ENCODE measurements around the gene CCT5. TPM values are rescaled to one million over a fixed set of nuclear protein-coding genes. Genes with fewer than 3 reads are reported as not detected.
A peak's percentile ranks its signal among the peaks of the same experiment; 100 is the strongest.

CCT5 gene
- total and polyA plus RNA-seq, 8 donors: 18.5 to 201 (median 112) TPM

DNA sequence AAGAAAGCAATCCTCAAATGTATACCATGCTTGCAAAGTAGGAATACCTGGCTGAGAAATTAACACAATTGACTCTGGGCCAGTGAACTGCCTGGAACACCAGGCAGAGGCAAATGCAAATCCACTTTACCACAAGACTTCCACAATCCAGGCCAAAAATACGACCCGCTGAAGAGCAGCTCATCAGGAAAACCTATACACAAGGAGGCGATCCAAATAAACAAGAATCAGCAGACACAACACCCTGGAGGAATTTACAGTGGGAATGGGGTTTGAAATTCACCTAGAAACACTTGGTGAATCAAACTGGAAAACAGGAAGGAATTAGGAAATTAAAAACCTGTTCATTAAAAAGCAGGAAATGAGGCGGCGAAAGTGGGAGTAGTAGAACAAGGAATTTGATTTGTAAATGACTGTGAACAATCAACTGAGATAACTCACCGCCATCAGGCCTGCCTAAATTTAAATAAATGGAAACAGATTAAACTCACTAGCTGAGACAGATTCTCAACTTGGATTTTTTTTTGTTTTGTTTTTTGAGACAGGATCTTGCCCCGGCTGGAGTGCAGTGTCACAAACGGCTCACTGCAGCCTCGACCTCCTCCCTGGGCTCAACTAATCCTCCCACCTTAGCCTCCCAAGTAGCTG lies 41.7 kb downstream of the CCT5 start:
- intact Hi-C loops (cut with DNase I; ENCODE audit: low total_unique reads): no loop called here
- Histone ChIP-seq H3K9me3 (no peaks in the 10 kb centered on the region), H3K27ac (peak overlapping the region; percentile 50 to 79 (median 64)), H3K4me1 (peaks cover 0 to 26% (median 19%) of the 10 kb centered on the region in 4 donors), H3K27me3 (no peaks in the 10 kb centered on the region), H3K4me3 (no peak overlapping the region), H3K36me3 (peaks cover 0 to 26% (median 9%) of the 10 kb centered on the region in 4 donors)
- TF ChIP-seq EP300 (IDR thresholded peaks at IDR 0.05): no peak
- 32 to 62% (median 54%) methylated on average over 9 of the region's 9 CpGs for WGBS, 5 donors
- no peak for DNase-seq

GRCh38 chr5:10293907-10294662 lies 44.0 kb downstream of the CCT5 start:
- intact Hi-C loops (cut with DNase I; ENCODE audit: low total_unique reads): no loop called here

GRCh38 chr5:10295619-10296326 lies 45.7 kb downstream of the CCT5 start:
- DNase-seq: peak in 1 of 2 donors; percentile 28
- TF ChIP-seq CTCF (IDR thresholded peaks at IDR 0.05) (no peak), POLR2AphosphoS5 (IDR thresholded peaks at IDR 0.05) (peak in 1 of 3 donors; percentile 42)
- H3K4me3 ChIP-seq: no peak overlapping the region
- no peaks in the 10 kb centered on the region for H3K27me3 ChIP-seq
- 73 to 86% (median 84%) methylated on average over 8 of the region's 8 CpGs for WGBS, 5 donors
- peak overlapping the region in 4 of 5 donors; percentile 1 to 49 (median 24) for H3K27ac ChIP-seq
- intact Hi-C loops (cut with DNase I; ENCODE audit: low total_unique reads): no loop called here
- H3K36me3 ChIP-seq: peaks cover 0 to 13% (median 0%) of the 10 kb centered on the region in 4 donors
- no peaks in the 10 kb centered on the region for H3K9me3 ChIP-seq
- H3K4me1 ChIP-seq: peaks cover 0 to 10% (median 1%) of the 10 kb centered on the region in 4 donors

More at GRCh38 chr5:10293907-10294662, 44.0 kb downstream of the CCT5 start:
- TF ChIP-seq CTCF (IDR thresholded peaks at IDR 0.05) (no peak), EP300 (IDR thresholded peaks at IDR 0.05) (no peak), POLR2A (IDR thresholded peaks at IDR 0.05) (no peak), POLR2AphosphoS5 (IDR thresholded peaks at IDR 0.05) (no peak)
- Histone ChIP-seq H3K9me3 (no peaks in the 10 kb centered on the region), H3K27ac (no peak overlapping the region), H3K4me1 (peaks cover 0 to 14% (median 10%) of the 10 kb centered on the region in 4 donors), H3K27me3 (no peaks in the 10 kb centered on the region), H3K36me3 (peaks cover 0 to 14% (median 4%) of the 10 kb centered on the region in 4 donors), H3K4me3 (no peak overlapping the region)
- no peak for DNase-seq
- 87 to 94% (median 90%) methylated on average over 3 of the region's 3 CpGs for WGBS, 5 donors

GRCh38 chr5:10297646-10298204 lies 47.6 kb downstream of the CCT5 start:
- intact Hi-C loops (cut with DNase I; ENCODE audit: low total_unique reads): no loop called here
- Histone ChIP-seq H3K4me1 (peaks cover 0 to 9% (median 5%) of the 10 kb centered on the region in 4 donors), H3K27me3 (no peaks in the 10 kb centered on the region), H3K27ac (no peak overlapping the region), H3K36me3 (peaks cover 0 to 13% (median 0%) of the 10 kb centered on the region in 4 donors), H3K9me3 (no peaks in the 10 kb centered on the region), H3K4me3 (no peak overlapping the region)
- no peak for TF ChIP-seq EP300 (IDR thresholded peaks at IDR 0.05)
- TF ChIP-seq POLR2AphosphoS5 (IDR thresholded peaks at IDR 0.05): no peak
- TF ChIP-seq POLR2A (IDR thresholded peaks at IDR 0.05): no peak
- TF ChIP-seq CTCF (IDR thresholded peaks at IDR 0.05): no peak
- WGBS, 5 donors: 79 to 89% (median 87%) methylated on average over 14 of the region's 14 CpGs
- no peak for DNase-seq
